ENCODE results near the gene RPP25L.

Gene RPP25L

GRCh38 chr9:34601937-34602573, 9.8 kb downstream of the RPP25L start:
- no peak for DNase-seq (ENCODE audit: low read depth in 1 of 2, low spot score in 1 of 2)
- no peaks in the 10 kb centered on the region for H3K27me3 ChIP-seq (ENCODE audit: insufficient read depth, poor library complexity, severe bottlenecking)
- no peak for TF ChIP-seq POLR2AphosphoS5 (IDR thresholded peaks at IDR 0.05; ENCODE audit: low read depth)
- no peak for TF ChIP-seq REST (IDR thresholded peaks at IDR 0.05; ENCODE audit: insufficient replicate concordance, low read depth)
- no peak for TF ChIP-seq SPI1 (IDR thresholded peaks at IDR 0.05; ENCODE audit: borderline replicate concordance, low read depth)
- TF ChIP-seq GABPA (IDR thresholded peaks at IDR 0.05; ENCODE audit: low read depth), result no peak
- no peak overlapping the region for H3K27ac ChIP-seq (replicated peaks)
- no peak overlapping the region for H3K4me3 ChIP-seq (replicated peaks; ENCODE audit: insufficient read depth, low read length)

- no peak overlapping the region for H3K27ac ChIP-seq (replicated peaks)
- no peaks in the 10 kb centered on the region for H3K27me3 ChIP-seq (ENCODE audit: insufficient read depth, poor library complexity, severe bottlenecking)
- no peak for DNase-seq (ENCODE audit: low read depth in 1 of 2, low spot score in 1 of 2)
- no peak overlapping the region for H3K4me3 ChIP-seq (replicated peaks; ENCODE audit: insufficient read depth, low read length)
- no peak for TF ChIP-seq REST (IDR thresholded peaks at IDR 0.05; ENCODE audit: insufficient replicate concordance, low read depth)
- TF ChIP-seq POLR2AphosphoS5 (IDR thresholded peaks at IDR 0.05; ENCODE audit: low read depth), result no peak
- no peak for TF ChIP-seq SPI1 (IDR thresholded peaks at IDR 0.05; ENCODE audit: borderline replicate concordance, low read depth)
- no peak for TF ChIP-seq CTCF (IDR thresholded peaks at IDR 0.05; ENCODE audit: insufficient read depth, low read length)
- TF ChIP-seq GABPA (IDR thresholded peaks at IDR 0.05; ENCODE audit: low read depth), result no peak
Observed at GRCh38 chr9:34600908-34601307, 11.0 kb downstream of the RPP25L start.

GRCh38 chr9:34599546-34599945, 12.4 kb downstream of the RPP25L start:
- no peak overlapping the region for H3K4me3 ChIP-seq (replicated peaks; ENCODE audit: insufficient read depth, low read length)
- no peak for TF ChIP-seq REST (IDR thresholded peaks at IDR 0.05; ENCODE audit: insufficient replicate concordance, low read depth)
- no peak for TF ChIP-seq SPI1 (IDR thresholded peaks at IDR 0.05; ENCODE audit: borderline replicate concordance, low read depth)
- no peak for TF ChIP-seq GABPA (IDR thresholded peaks at IDR 0.05; ENCODE audit: low read depth)
- TF ChIP-seq CTCF (IDR thresholded peaks at IDR 0.05; ENCODE audit: insufficient read depth, low read length), result no peak
- no peak for TF ChIP-seq POLR2AphosphoS5 (IDR thresholded peaks at IDR 0.05; ENCODE audit: low read depth)
- no peak for DNase-seq (ENCODE audit: low read depth in 1 of 2, low spot score in 1 of 2)

More at GRCh38 chr9:34599546-34599945, 12.4 kb downstream of the RPP25L start:
- H3K27me3 ChIP-seq (ENCODE audit: insufficient read depth, poor library complexity, severe bottlenecking), result no peaks in the 10 kb centered on the region
- H3K27ac ChIP-seq (replicated peaks), result no peak overlapping the region
